K562 (cell line): ENCODE results near the gene PRKCB. TPM values are rescaled to one million over a fixed set of nuclear protein-coding genes. Genes with fewer than 3 reads are reported as not detected.

Experiments
- CXXC5 ChIP-seq: fragments of 250-450 bp; sonication (Bioruptor Pico); IDR thresholded peaks from 2 replicates; pipeline ENCODE4 v1.8.0; 2022; ENCODE audit warnings: inconsistent platforms, mild to moderate bottlenecking, moderate library complexity
- E2F8 ChIP-seq: fragments of 450-650 bp; IDR thresholded peaks from 2 replicates; pipeline ENCODE4 v1.7.1; 2018; ENCODE audit warnings: mild to moderate bottlenecking, low read depth; ENCODE audit not compliant: partially characterized antibody
- RREB1 ChIP-seq: fragments of 250-450 bp; sonication (Bioruptor Pico); IDR thresholded peaks from 2 replicates; pipeline ENCODE4 v1.4.0; 2020
- ZNF280A ChIP-seq: fragments of 450-650 bp; IDR thresholded peaks from 2 replicates; pipeline ENCODE4 v1.6.1; 2018; ENCODE audit warnings: mild to moderate bottlenecking, low read depth; ENCODE audit not compliant: partially characterized antibody
- polyA plus RNA-seq, 8 experiments: library from polyadenylated mRNA; depleted of rRNA in 4 of 8; stranded (reverse) in 5 of 8; unstranded in 3 of 8; fragments of >200 nt; fragmentation: Nextera tagmentation in 2 of 8; fragmentation: Illumina TruSeq in 1 of 8; extraction: Ambion mirVana in 2 of 8; extraction: Trizol in 1 of 8; gene quantifications; 2 replicates each; pipeline versions ENCODE4 v1.2.1 to v1.2.3, GENCODE V29; 2011 to 2014; ENCODE audit warnings: inconsistent platforms in 1 of 8, missing spikeins in 1 of 8
- total RNA-seq, 7 experiments: library from RNA; depleted of rRNA in 6 of 7; stranded (reverse); fragments of >200 nt in 6 of 7; fragmentation: Illumina TruSeq in 2 of 7; extraction: Trizol in 2 of 7; gene quantifications; 2 replicates each; pipeline versions ENCODE4 v1.2.1 to v1.2.3, GENCODE V29; 2011 to 2021; ENCODE audit warnings: low replicate concordance in 1 of 7

PRKCB gene
- total and polyA plus RNA-seq, 9 of the 15 experiments (the other 6 are each of a cell fraction or from before 2014, with no cell fraction given): 49.9 to 276 (median 148) TPM

- TF ChIP-seq RREB1 (CRISPR knock-in tag) (no peak), CXXC5 (CRISPR knock-in tag) (no peak), ZNF280A (no peak), E2F8 (no peak)
Observed at GRCh38 chr16:23960081-23960885, 124.5 kb downstream of the PRKCB start (continued).
